ENCODE results near the gene MCF2L.

Gene MCF2L

DNA sequence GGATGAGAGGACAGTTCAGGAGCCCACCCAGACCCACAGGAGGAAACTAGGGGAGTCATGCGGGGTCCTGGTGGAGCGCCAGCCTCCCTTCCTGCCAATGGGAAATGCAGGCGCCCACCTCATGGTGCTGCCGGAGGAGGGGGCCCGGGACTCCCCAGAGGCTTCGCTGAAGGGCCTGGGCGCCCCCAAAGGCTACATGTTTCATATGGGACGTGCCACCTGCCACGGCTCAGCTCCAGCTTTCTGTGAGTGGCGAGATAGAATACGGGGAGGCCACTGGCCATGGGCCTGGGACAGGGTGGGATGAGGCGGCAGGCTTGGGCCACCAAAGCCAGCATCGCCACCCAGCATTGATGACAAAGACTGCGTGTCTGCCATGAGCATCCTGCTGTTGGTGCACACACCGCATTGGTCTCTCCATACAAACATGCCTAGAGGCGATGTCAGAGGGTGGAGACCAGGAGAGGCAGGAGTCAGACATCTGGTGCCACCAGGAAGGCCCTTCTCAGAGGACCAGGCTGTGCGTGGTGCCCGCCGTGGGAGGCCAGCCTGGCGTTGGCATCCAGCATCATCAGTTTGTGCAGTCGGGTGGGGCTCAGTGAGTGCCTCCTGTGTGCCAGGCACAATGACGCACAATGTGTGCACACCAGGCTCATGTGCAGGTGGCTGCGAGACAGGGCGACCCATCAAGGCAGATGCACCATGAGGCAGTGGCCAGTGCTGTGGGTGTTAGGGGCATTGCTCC lies 152.3 kb downstream of the MCF2L start:
- TF ChIP-seq, protein P1, sequence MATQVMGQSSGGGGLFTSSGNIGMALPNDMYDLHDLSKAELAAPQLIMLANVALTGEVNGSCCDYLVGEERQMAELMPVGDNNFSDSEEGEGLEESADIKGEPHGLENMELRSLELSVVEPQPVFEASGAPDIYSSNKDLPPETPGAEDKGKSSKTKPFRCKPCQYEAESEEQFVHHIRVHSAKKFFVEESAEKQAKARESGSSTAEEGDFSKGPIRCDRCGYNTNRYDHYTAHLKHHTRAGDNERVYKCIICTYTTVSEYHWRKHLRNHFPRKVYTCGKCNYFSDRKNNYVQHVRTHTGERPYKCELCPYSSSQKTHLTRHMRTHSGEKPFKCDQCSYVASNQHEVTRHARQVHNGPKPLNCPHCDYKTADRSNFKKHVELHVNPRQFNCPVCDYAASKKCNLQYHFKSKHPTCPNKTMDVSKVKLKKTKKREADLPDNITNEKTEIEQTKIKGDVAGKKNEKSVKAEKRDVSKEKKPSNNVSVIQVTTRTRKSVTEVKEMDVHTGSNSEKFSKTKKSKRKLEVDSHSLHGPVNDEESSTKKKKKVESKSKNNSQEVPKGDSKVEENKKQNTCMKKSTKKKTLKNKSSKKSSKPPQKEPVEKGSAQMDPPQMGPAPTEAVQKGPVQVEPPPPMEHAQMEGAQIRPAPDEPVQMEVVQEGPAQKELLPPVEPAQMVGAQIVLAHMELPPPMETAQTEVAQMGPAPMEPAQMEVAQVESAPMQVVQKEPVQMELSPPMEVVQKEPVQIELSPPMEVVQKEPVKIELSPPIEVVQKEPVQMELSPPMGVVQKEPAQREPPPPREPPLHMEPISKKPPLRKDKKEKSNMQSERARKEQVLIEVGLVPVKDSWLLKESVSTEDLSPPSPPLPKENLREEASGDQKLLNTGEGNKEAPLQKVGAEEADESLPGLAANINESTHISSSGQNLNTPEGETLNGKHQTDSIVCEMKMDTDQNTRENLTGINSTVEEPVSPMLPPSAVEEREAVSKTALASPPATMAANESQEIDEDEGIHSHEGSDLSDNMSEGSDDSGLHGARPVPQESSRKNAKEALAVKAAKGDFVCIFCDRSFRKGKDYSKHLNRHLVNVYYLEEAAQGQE (IDR thresholded peaks at IDR 0.05; ENCODE audit: insufficient read depth in 1 of 2, low read depth in 2 of 2, low read length in 2 of 2) = no peak
- TF ChIP-seq POLR2AphosphoS5 (IDR thresholded peaks at IDR 0.05; ENCODE audit: low read depth, low read length) = no peak
- TF ChIP-seq TAF1 (IDR thresholded peaks at IDR 0.05; ENCODE audit: borderline replicate concordance, insufficient read depth, low read length) = no peak
- TF ChIP-seq FOXP2 (optimal IDR thresholded peaks at IDR 0.05; ENCODE audit: borderline replicate concordance, extremely low read depth, extremely low read length, insufficient read depth) = no peak
- no peak for TF ChIP-seq SIN3A (IDR thresholded peaks at IDR 0.05; ENCODE audit: borderline replicate concordance, insufficient read depth, low read length)

DNA sequence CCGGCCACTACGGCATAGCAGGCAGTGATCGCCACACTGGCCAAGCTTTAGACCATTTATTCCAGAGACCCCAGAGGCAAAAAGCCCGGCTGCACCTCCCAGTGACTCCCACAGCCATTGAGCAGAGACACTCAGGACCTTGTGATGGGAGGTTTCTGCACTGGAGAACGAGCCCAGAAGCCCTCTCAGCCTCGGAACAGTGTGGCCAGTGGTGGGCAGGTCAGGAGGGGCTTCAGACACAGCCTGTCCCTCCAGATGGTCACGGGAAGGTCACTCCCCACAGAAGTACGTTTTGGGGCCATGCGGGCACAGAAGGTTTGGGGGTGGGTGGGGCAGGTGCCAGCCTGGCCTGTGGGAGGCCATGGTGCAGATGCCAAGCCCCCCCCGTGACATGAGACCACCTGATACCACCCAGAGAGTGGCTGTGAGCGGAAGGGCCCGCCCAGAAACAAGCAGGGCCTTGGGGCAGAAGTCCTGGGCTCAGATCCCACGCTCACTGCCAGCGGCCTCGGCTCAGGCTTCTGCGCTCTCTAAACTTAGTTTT lies 153.0 kb downstream of the MCF2L start:
- TF ChIP-seq FOXP2 (optimal IDR thresholded peaks at IDR 0.05; ENCODE audit: borderline replicate concordance, extremely low read depth, extremely low read length, insufficient read depth) (no peak), SIN3A (IDR thresholded peaks at IDR 0.05; ENCODE audit: borderline replicate concordance, insufficient read depth, low read length) (no peak)
- TF ChIP-seq, protein P1 (IDR thresholded peaks at IDR 0.05; ENCODE audit: insufficient read depth in 1 of 2, low read depth in 2 of 2, low read length in 2 of 2) = no peak

DNA sequence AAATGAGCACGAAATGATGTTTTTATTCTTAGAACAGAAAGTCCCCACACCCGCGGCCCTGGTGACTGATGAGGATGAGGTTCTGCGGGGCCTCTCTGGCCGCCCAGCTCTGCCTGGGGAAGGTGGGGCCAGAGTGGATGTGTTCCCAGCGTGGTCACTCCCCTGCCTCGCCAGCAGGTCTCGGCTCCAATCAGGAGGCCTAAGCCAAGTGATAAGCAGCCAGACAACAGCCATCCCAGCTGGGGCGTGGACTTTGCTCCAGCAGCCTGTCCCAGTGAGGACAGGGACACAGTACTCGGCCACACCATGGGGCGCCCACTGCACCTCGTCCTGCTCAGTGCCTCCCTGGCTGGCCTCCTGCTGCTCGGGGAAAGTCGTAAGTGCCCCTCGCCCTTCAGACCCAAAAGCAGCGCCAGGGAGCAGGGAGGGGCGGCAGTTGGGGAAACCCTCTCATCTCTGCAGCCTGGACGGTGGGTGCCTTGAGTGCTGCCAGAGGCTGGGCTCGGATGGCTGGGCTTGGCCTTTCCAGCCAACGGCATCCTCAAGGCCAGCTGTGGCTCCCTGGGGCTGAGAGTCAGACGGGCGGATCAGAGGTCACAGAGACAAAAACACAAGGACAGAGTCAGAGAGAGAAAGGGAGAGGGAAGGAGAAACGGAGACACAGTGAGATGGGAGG lies 153.7 kb downstream of the MCF2L start, which contains the start of gene F10:
Gene F10, plus strand, starts transcription at position 250 of the 676 bp plus-strand sequence. Its CDS starts 57 bp downstream, at position 307.
- no peak for TF ChIP-seq TAF1 (IDR thresholded peaks at IDR 0.05; ENCODE audit: borderline replicate concordance, insufficient read depth, low read length)
- TF ChIP-seq, protein P1 (IDR thresholded peaks at IDR 0.05; ENCODE audit: insufficient read depth in 1 of 2, low read depth in 2 of 2, low read length in 2 of 2) = no peak
- no peak for TF ChIP-seq FOXP2 (optimal IDR thresholded peaks at IDR 0.05; ENCODE audit: borderline replicate concordance, extremely low read depth, extremely low read length, insufficient read depth)
- no peak for TF ChIP-seq POLR2AphosphoS5 (IDR thresholded peaks at IDR 0.05; ENCODE audit: low read depth, low read length)
- TF ChIP-seq SIN3A (IDR thresholded peaks at IDR 0.05; ENCODE audit: borderline replicate concordance, insufficient read depth, low read length) = no peak

DNA sequence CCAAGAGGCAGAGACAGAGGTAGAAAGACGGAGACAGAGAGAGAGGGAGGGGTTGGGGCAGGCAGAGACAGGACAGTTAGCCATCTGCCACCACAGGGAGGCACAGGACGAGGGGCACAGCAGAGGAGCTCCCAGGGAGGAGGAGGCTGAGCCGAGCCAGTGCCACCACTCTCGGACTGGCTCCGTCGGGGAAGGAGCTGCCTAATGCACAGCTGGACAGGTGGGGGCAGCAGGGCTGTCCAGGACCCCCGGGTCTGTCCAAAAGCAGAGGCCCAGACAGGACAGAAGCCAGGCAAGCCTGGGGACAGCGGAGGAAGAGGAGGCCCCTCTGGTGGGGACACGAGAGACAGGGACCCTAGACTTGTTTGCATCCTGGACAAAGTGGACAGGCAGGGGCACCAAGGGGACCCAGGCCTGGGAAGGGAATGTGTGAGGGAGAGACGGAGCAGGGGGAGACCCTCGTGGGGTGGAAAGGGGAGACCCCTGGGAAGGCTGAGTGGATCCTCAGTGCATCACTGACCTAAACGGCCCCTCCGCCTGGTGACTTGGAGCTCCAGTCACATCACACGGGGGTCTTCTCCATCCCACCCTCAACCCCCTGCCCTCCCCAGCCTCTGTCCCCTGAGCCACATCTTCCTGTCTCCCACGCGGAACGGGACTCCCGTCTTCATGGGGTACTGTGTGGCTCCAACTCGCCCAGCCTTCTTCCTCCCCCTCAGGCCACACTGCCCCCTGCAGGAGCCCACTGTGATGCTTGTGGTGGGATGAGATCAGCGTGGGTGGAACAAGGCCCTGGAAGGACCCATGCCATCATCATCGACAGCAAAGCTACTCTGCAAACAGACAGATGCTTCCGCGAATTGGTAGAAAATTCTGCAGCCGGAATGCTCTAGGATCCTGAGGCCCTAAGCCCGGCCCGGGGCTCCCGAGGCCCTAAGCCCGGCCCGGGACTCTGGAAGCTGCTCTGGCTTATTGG lies 154.5 kb downstream of the MCF2L start:
- TF ChIP-seq TAF1 (IDR thresholded peaks at IDR 0.05; ENCODE audit: borderline replicate concordance, insufficient read depth, low read length) = no peak
- TF ChIP-seq FOXP2 (optimal IDR thresholded peaks at IDR 0.05; ENCODE audit: borderline replicate concordance, extremely low read depth, extremely low read length, insufficient read depth) = no peak
- TF ChIP-seq, protein P1 (IDR thresholded peaks at IDR 0.05; ENCODE audit: insufficient read depth in 1 of 2, low read depth in 2 of 2, low read length in 2 of 2) = no peak
- no peak for TF ChIP-seq POLR2AphosphoS5 (IDR thresholded peaks at IDR 0.05; ENCODE audit: low read depth, low read length)
- TF ChIP-seq SIN3A (IDR thresholded peaks at IDR 0.05; ENCODE audit: borderline replicate concordance, insufficient read depth, low read length) = no peak
